C4-2B (cell line): ENCODE data around the gene SNX5.

ENCODE experiments used
- CTCF ChIP-seq: fragments of 450-650 bp; conservative IDR thresholded peaks from 2 replicates; pipeline ENCODE4 v1.5.1; 2017; ENCODE audit warnings: mild to moderate bottlenecking
- ZFX ChIP-seq: fragments of 450-650 bp; IDR thresholded peaks from 2 replicates; pipeline ENCODE4 v1.6.1; 2017

- TF ChIP-seq CTCF (no peak), ZFX (no peak)
These were observed 28.9 kb downstream of the SNX5 start for GRCh38 chr20:17939622-17940223.
